HCT116 (cell line): ENCODE results near the gene SLC37A3. TPM values are rescaled to one million over a fixed set of nuclear protein-coding genes. Genes with fewer than 3 reads are reported as not detected.

Experiments used
- ATAC-seq: fragments of 200-7000 bp; cut with Tn5 transposase; 2 replicates; pipeline ENCODE4 v1.9.1; 2020; ENCODE audit warnings: mild to moderate bottlenecking, moderate library complexity
- BruUV-seq: library from RNA; stranded (reverse); fragments of 400-500 nt; replicated peaks from 2 replicates; lab custom pipeline; 2021; lab: Mats Ljungman, UMichigan
- CTCF ChIA-PET: fragments of 300-600 bp; sonication (Branson Sonifier 250); formaldehyde crosslinking; loops from one replicate; lab custom pipeline; 2021; ENCODE audit warnings: antibody characterized with exemption; lab: Charles Lee
- POLR2A ChIA-PET: fragments of 300-600, 350-600 bp; sonication (Branson Sonifier 250); formaldehyde crosslinking; loops from one replicate; lab custom pipeline; 2021; ENCODE audit warnings: antibody characterized with exemption; lab: Charles Lee
- RAD21 ChIA-PET, 2 experiments: fragments of 300-600 bp; sonication (Branson Sonifier 250); formaldehyde crosslinking; loops; one replicate each; lab custom pipeline; 2023; ENCODE audit warnings: low total read pairs in 2 of 2; ENCODE audit not compliant: uncharacterized antibody in 2 of 2, unreplicated experiment in 2 of 2, low non-redundant PET in 1 of 2; lab: Charles Lee
- DNase-seq: peaks from one replicate; pipeline ENCODE4 v3.0.0-alpha.2; 2010; ENCODE audit warnings: low read depth, low spot score
- H2AFZ ChIP-seq: fragments of 200-600 bp; shearing (Covaris generic), sonication (generic); 2 replicates; pipeline ENCODE4 v1.6.1; 2017; ENCODE audit warnings: low read depth, mixed run types, mixed read lengths, antibody characterized with exemption, low read length; ENCODE audit not compliant: poor library complexity, severe bottlenecking
- H3K27ac ChIP-seq: 2 replicates; pipeline ENCODE4 v1.5.1; 2012; ENCODE audit warnings: low read depth, low read length
- H3K27me3 ChIP-seq: fragments of 200-600 bp; sonication (generic); 2 replicates; pipeline ENCODE4 v1.6.1; 2016; ENCODE audit warnings: mixed run types, low read length, mixed read lengths; ENCODE audit not compliant: insufficient read depth
- H3K36me3 ChIP-seq, 2 experiments: fragments of 200-500 bp in 1 of 2; fragments of 200-600 bp in 1 of 2; sonication (Bioruptor generic) in 1 of 2; sonication (generic) in 1 of 2; 2 replicates each; pipeline versions ENCODE4 v1.5.1 to v1.6.1; 2014 to 2016; ENCODE audit warnings: low read length in 2 of 2, inconsistent platforms in 1 of 2, mixed read lengths in 1 of 2, mixed run types in 1 of 2; ENCODE audit not compliant: insufficient read depth in 2 of 2, control insufficient read depth in 1 of 2
- H3K4me1 ChIP-seq, 2 experiments: fragments of 200-600 bp in 1 of 2; sonication (generic) in 1 of 2; 2 replicates each; pipeline versions ENCODE4 v1.5.1 to v1.6.1; 2012 to 2017; ENCODE audit warnings: low read length in 2 of 2, inconsistent platforms in 1 of 2, mild to moderate bottlenecking in 1 of 2, mixed read lengths in 1 of 2, mixed run types in 1 of 2, moderate library complexity in 1 of 2; ENCODE audit not compliant: insufficient read depth in 2 of 2, control insufficient read depth in 1 of 2
- H3K4me2 ChIP-seq: fragments of 200-600 bp; sonication (generic); 2 replicates; pipeline ENCODE4 v1.6.1; 2017; ENCODE audit warnings: mixed run types, low read length, mixed read lengths
- H3K4me3 ChIP-seq, 2 experiments: fragments of 200-600 bp in 1 of 2; sonication (generic) in 1 of 2; replicated peaks in 1 of 2; 2 replicates each; pipeline ENCODE4 v1.5.1; 2011 to 2016; ENCODE audit warnings: low read length in 2 of 2, control low read depth in 1 of 2, low read depth in 1 of 2, mild to moderate bottlenecking in 1 of 2, mixed read lengths in 1 of 2, mixed run types in 1 of 2
- H3K79me2 ChIP-seq: fragments of 200-600 bp; sonication (generic); 2 replicates; pipeline ENCODE4 v1.6.1; 2017; ENCODE audit warnings: mild to moderate bottlenecking, mixed run types, low read length, moderate library complexity, mixed read lengths; ENCODE audit not compliant: insufficient read depth
- H3K9ac ChIP-seq: fragments of 200-600 bp; sonication (generic); 2 replicates; pipeline ENCODE4 v1.6.1; 2016; ENCODE audit warnings: low read length, mixed read lengths
- H3K9me2 ChIP-seq: fragments of 200-600 bp; sonication (generic), shearing (Covaris generic); 2 replicates; pipeline ENCODE4 v1.6.1; 2017; ENCODE audit warnings: mixed run types, mild to moderate bottlenecking, moderate library complexity; ENCODE audit not compliant: insufficient read depth
- H3K9me3 ChIP-seq, 2 experiments: fragments of 200-500 bp in 1 of 2; fragments of 200-600 bp in 1 of 2; sonication (Bioruptor generic) in 1 of 2; sonication (generic) in 1 of 2; 2 replicates each; pipeline ENCODE4 v1.6.1; 2014 to 2017; ENCODE audit warnings: low read length in 2 of 2, mixed read lengths in 2 of 2, inconsistent platforms in 1 of 2, low read depth in 1 of 2, mild to moderate bottlenecking in 1 of 2, mixed run types in 1 of 2, moderate library complexity in 1 of 2; ENCODE audit not compliant: control insufficient read depth in 1 of 2, insufficient read depth in 1 of 2
- H4K20me1 ChIP-seq: fragments of 200-600 bp; sonication (generic), shearing (Covaris generic); 2 replicates; pipeline ENCODE4 v1.6.1; 2017; ENCODE audit warnings: mixed run types, mild to moderate bottlenecking, moderate library complexity; ENCODE audit not compliant: insufficient read depth
- CEBPB ChIP-seq: IDR thresholded peaks from 2 replicates; pipeline ENCODE4 v1.6.1; 2012; ENCODE audit warnings: low read depth
- CTCF ChIP-seq, 3 experiments: fragments of 200-600 bp in 1 of 3; sonication (generic) in 1 of 3; IDR thresholded peaks in 2 of 3; conservative IDR thresholded peaks in 1 of 3; 2 replicates each; pipeline ENCODE4 v1.5.1; 2012 to 2017; ENCODE audit warnings: low read depth in 2 of 3, low read length in 2 of 3, antibody characterized with exemption in 1 of 3, borderline replicate concordance in 1 of 3, control low read depth in 1 of 3, mild to moderate bottlenecking in 1 of 3, mixed read lengths in 1 of 3, mixed run types in 1 of 3, moderate library complexity in 1 of 3; ENCODE audit not compliant: insufficient read depth in 1 of 3
- ELF1 ChIP-seq: IDR thresholded peaks from 2 replicates; pipeline ENCODE4 v1.6.1; 2012; ENCODE audit warnings: low read depth, borderline replicate concordance
- EZH2 ChIP-seq: fragments of 200-600 bp; sonication (generic); IDR thresholded peaks from 2 replicates; pipeline ENCODE4 v1.6.1; 2017; ENCODE audit warnings: antibody characterized with exemption, mixed run types
- EZH2phosphoT487 ChIP-seq: fragments of 200-600 bp; IDR thresholded peaks from 2 replicates; pipeline ENCODE4 v1.6.1; 2018; ENCODE audit warnings: antibody characterized with exemption, borderline replicate concordance
- POLR2A ChIP-seq: IDR thresholded peaks from 2 replicates; pipeline ENCODE4 v1.7.0; 2011; ENCODE audit warnings: borderline replicate concordance; ENCODE audit not compliant: insufficient read depth, insufficient read length; ENCODE audit errors: extremely low read depth
- REST ChIP-seq: IDR thresholded peaks from 2 replicates; pipeline ENCODE4 v1.6.1; 2012; ENCODE audit warnings: low read depth
- SIN3A ChIP-seq: IDR thresholded peaks from 2 replicates; pipeline ENCODE4 v1.6.1; 2012; ENCODE audit warnings: low read depth
- SP1 ChIP-seq: IDR thresholded peaks from 2 replicates; pipeline ENCODE4 v1.6.1; 2012; ENCODE audit warnings: low read depth
- ZFX ChIP-seq: fragments of 450-650 bp; IDR thresholded peaks from 2 replicates; pipeline ENCODE4 v1.6.1; 2017
- ZNF274 ChIP-seq: fragments of 200-500 bp; sonication (Bioruptor generic); IDR thresholded peaks from 2 replicates; pipeline ENCODE4 v1.6.1; 2014; ENCODE audit warnings: mild to moderate bottlenecking, low read depth, low read length, inconsistent platforms
- intact Hi-C: fragments of 100-400 bp; cut with micrococcal nuclease; formaldehyde crosslinking; loops from 2 replicates; pipeline ENCODE4 v1.10.0; 2022
- total RNA-seq: library from RNA; stranded (reverse); gene quantifications from one replicate; pipeline ENCODE4 v1.2.1, GENCODE V29; 2021; ENCODE audit not compliant: unreplicated experiment

Gene SLC37A3
- total RNA-seq, 1 experiment from 2014 or later = 41.8 TPM

DNA sequence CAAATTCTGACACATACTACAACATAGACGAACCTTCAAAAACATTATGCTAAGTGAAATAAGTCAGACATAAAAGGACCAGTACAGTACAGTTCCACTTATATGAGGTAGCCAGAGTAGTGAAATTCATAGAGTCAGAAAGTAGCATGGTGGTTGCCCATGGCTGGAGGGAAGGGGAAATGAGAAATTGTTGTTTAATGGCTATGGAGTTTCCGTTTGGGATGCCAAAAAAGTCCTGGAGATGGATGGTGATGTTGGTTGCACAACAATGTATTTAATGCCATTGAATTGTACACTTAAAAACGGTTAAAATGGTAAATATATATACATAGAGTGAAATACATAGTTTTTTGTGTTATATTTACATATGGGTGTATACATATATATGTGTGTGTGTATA is 2.1 kb upstream of the SLC37A3 start:
- Histone ChIP-seq H4K20me1 (no peaks in the 10 kb centered on the region), H3K27ac (no peak overlapping the region), H3K4me1 (peaks cover 19 to 37% of the 10 kb centered on the region in 2 experiments), H3K9me3 (no peaks in the 10 kb centered on the region), H3K9ac (no peak overlapping the region), H3K9me2 (no peaks in the 10 kb centered on the region), H3K4me2 (no peak overlapping the region), H3K36me3 (no peaks in the 10 kb centered on the region; a peak in 1 of 4 replicates), H3K79me2 (peaks cover 28% of the 10 kb centered on the region), H3K27me3 (no peaks in the 10 kb centered on the region), H2AFZ (no peak overlapping the region), H3K4me3 (no peak overlapping the region)
- RAD21 ChIA-PET = no interaction called here
- ATAC-seq (no peak), DNase-seq (no peak)
- no TSS peak for BruUV-seq
- intact Hi-C loops = loop anchor here (5.0 kb wide), 1 partner anchor 223 kb away; the partner anchor contains the start of gene KDM7A
- CTCF ChIA-PET = no interaction called here
- POLR2A ChIA-PET = no interaction called here
- no peak for TF ChIP-seq CEBPB
- no peak for TF ChIP-seq CTCF (IDR thresholded peaks at IDR 0.05 in 2 of 3, conservative IDR thresholded peaks at IDR 0.05 in 1 of 3; ENCODE audit: borderline replicate concordance in 1 of 3, insufficient read depth in 1 of 3, low read depth in 2 of 3, low read length in 2 of 3)
- TF ChIP-seq ZNF274 = no peak
- TF ChIP-seq ZFX = no peak
- TF ChIP-seq POLR2A = no peak
- no peak for TF ChIP-seq SIN3A

GRCh38 chr7:140398821-140399220 is 491 bp upstream of the SLC37A3 start:
- Histone ChIP-seq H3K9ac (peak overlapping the region; percentile 95; the same call in 1 of the 2 replicates), H3K4me2 (peak overlapping the region; percentile 72), H3K27me3 (no peaks in the 10 kb centered on the region), H3K4me1 (peaks cover 14 to 27% of the 10 kb centered on the region in 2 experiments), H4K20me1 (no peaks in the 10 kb centered on the region), H3K9me3 (no peaks in the 10 kb centered on the region), H3K79me2 (peaks cover 43% of the 10 kb centered on the region), H2AFZ (peak overlapping the region; percentile 78), H3K4me3 (peak overlapping the region; percentile 85 to 99), H3K36me3 (no peaks in the 10 kb centered on the region; a peak in 1 of 4 replicates), H3K27ac (no peak overlapping the region), H3K9me2 (no peaks in the 10 kb centered on the region)
- intact Hi-C loops = no loop called here
- CTCF ChIA-PET = interaction anchor here (0.8 kb wide), 1 partner anchor 45 kb away, joined by 3 read pairs; no protein-coding TSS in a partner anchor
- DNase-seq (no peak), ATAC-seq (peak; percentile 2; the same call in 1 of the 2 replicates)
- TSS peak; percentile 43 for BruUV-seq
- POLR2A ChIA-PET = interaction anchor here (0.7 kb wide), 2 partner anchors 14 to 257 kb away, joined by 4 read pairs; no protein-coding TSS in a partner anchor
- RAD21 ChIA-PET = interaction anchor here (0.7 kb wide), 2 partner anchors 43 to 655 kb away, joined by 6 to 8 read pairs; no protein-coding TSS in a partner anchor
- no peak for TF ChIP-seq POLR2A
- TF ChIP-seq ELF1 = no peak
- TF ChIP-seq EZH2phosphoT487 = no peak
- TF ChIP-seq SP1 = no peak
- no peak for TF ChIP-seq CTCF (IDR thresholded peaks at IDR 0.05 in 2 of 3, conservative IDR thresholded peaks at IDR 0.05 in 1 of 3; ENCODE audit: borderline replicate concordance in 1 of 3, insufficient read depth in 1 of 3, low read depth in 2 of 3, low read length in 2 of 3)
- no peak for TF ChIP-seq REST
- TF ChIP-seq EZH2 = no peak
